Upper lobe of right lung (tissue), 1 donor: Measurements from ENCODE around the gene IGFBP7. TPM values are rescaled to one million over a fixed set of nuclear protein-coding genes. Genes with fewer than 3 reads are reported as not detected.
A peak's percentile ranks its signal among the peaks of the same experiment; 100 is the strongest.

Source experiments
- ATAC-seq: fragments of 200-7000 bp; cut with Tn5 transposase; one replicate; pipeline ENCODE4 v1.9.1; 2020; ENCODE audit warnings: mild to moderate bottlenecking, moderate library complexity
- DNase-seq: peaks from one replicate; pipeline ENCODE4 v3.0.0-alpha.2; 2020
- H3K27ac ChIP-seq: fragments of 200-600 bp; one replicate; pipeline ENCODE4 v1.8.0; 2022
- H3K27me3 ChIP-seq: fragments of 200-600 bp; one replicate; pipeline ENCODE4 v1.8.0; 2022; ENCODE audit warnings: mild to moderate bottlenecking
- H3K36me3 ChIP-seq: fragments of 200-600 bp; one replicate; pipeline ENCODE4 v1.8.0; 2022
- H3K4me1 ChIP-seq: fragments of 200-600 bp; one replicate; pipeline ENCODE4 v1.8.0; 2022
- H3K4me3 ChIP-seq: fragments of 200-600 bp; one replicate; pipeline ENCODE4 v1.8.0; 2022; ENCODE audit warnings: mild to moderate bottlenecking
- H3K9me3 ChIP-seq: fragments of 200-600 bp; one replicate; pipeline ENCODE4 v1.8.0; 2022
- intact Hi-C: fragments of 100-400 bp; cut with DNase I; formaldehyde crosslinking; loops from one replicate; pipeline ENCODE4 v1.11.0; 2022
- total RNA-seq: library from RNA; stranded (reverse); fragmentation: NEBNext Ultra II Directional; extraction: Animal tissue kit (Norgen Biotek cat#: 25700); gene quantifications from one replicate; pipeline ENCODE4 v1.2.1, GENCODE V29; 2021
- TF ChIP-seq, protein P1 (sequence below): fragments of 200-600 bp; IDR thresholded peaks from one replicate; pipeline ENCODE4 v1.8.0; 2022; ENCODE audit warnings: antibody characterized with exemption
- donor health status: DM: no; HTN: yes; CAD: no; lungs with severe emphysema.

Gene IGFBP7
- total RNA-seq, 1 donor from 2014 or later = 661 TPM

- intact Hi-C loops = no loop called here
- TF ChIP-seq, protein P1, sequence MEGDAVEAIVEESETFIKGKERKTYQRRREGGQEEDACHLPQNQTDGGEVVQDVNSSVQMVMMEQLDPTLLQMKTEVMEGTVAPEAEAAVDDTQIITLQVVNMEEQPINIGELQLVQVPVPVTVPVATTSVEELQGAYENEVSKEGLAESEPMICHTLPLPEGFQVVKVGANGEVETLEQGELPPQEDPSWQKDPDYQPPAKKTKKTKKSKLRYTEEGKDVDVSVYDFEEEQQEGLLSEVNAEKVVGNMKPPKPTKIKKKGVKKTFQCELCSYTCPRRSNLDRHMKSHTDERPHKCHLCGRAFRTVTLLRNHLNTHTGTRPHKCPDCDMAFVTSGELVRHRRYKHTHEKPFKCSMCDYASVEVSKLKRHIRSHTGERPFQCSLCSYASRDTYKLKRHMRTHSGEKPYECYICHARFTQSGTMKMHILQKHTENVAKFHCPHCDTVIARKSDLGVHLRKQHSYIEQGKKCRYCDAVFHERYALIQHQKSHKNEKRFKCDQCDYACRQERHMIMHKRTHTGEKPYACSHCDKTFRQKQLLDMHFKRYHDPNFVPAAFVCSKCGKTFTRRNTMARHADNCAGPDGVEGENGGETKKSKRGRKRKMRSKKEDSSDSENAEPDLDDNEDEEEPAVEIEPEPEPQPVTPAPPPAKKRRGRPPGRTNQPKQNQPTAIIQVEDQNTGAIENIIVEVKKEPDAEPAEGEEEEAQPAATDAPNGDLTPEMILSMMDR = no peak
- ATAC-seq (no peak), DNase-seq (no peak)
- Histone ChIP-seq H3K36me3 (no peaks in the 10 kb centered on the region), H3K4me3 (peak overlapping the region; percentile 81), H3K9me3 (no peaks in the 10 kb centered on the region), H3K27ac (peak overlapping the region; percentile 93), H3K27me3 (no peaks in the 10 kb centered on the region), H3K4me1 (peaks cover 28% of the 10 kb centered on the region)
Observed at GRCh38 chr4:57109411-57109846, 756 bp downstream of the IGFBP7 start.

- Histone ChIP-seq H3K36me3 (no peaks in the 10 kb centered on the region), H3K27ac (no peak overlapping the region), H3K4me1 (peaks cover 24% of the 10 kb centered on the region), H3K27me3 (no peaks in the 10 kb centered on the region), H3K4me3 (no peak overlapping the region), H3K9me3 (no peaks in the 10 kb centered on the region)
- intact Hi-C loops = no loop called here
- DNase-seq = no peak
- no peak for ATAC-seq
- TF ChIP-seq, protein P1 = no peak
Observed at GRCh38 chr4:57106181-57106580, 4.0 kb downstream of the IGFBP7 start.

GRCh38 chr4:57104706-57105560 lies 5.3 kb downstream of the IGFBP7 start:
- intact Hi-C loops = no loop called here
- Histone ChIP-seq H3K4me1 (peaks cover 24% of the 10 kb centered on the region), H3K27me3 (no peaks in the 10 kb centered on the region), H3K27ac (no peak overlapping the region), H3K36me3 (no peaks in the 10 kb centered on the region), H3K4me3 (no peak overlapping the region), H3K9me3 (no peaks in the 10 kb centered on the region)
- no peak for ATAC-seq
- TF ChIP-seq, protein P1 = no peak
- no peak for DNase-seq

GRCh38 chr4:57103051-57103450 lies 7.1 kb downstream of the IGFBP7 start:
- ATAC-seq (no peak), DNase-seq (no peak)
- Histone ChIP-seq H3K4me3 (no peak overlapping the region), H3K27me3 (no peaks in the 10 kb centered on the region), H3K36me3 (no peaks in the 10 kb centered on the region), H3K9me3 (no peaks in the 10 kb centered on the region), H3K27ac (peak overlapping the region; percentile 52), H3K4me1 (peaks cover 39% of the 10 kb centered on the region)
- TF ChIP-seq, protein P1 = no peak
- intact Hi-C loops = no loop called here

GRCh38 chr4:57102050-57102624 lies 8.0 kb downstream of the IGFBP7 start:
- no peaks in the 10 kb centered on the region for H3K27me3 ChIP-seq
- H3K4me1 ChIP-seq = peaks cover 39% of the 10 kb centered on the region
- H3K9me3 ChIP-seq = no peaks in the 10 kb centered on the region
- H3K36me3 ChIP-seq = no peaks in the 10 kb centered on the region
- no peak overlapping the region for H3K4me3 ChIP-seq
- TF ChIP-seq, protein P1 = no peak
- DNase-seq = no peak
- peak overlapping the region; percentile 52 for H3K27ac ChIP-seq
- peak; percentile 49 for ATAC-seq
- intact Hi-C loops = no loop called here
